GM12873 (cell line): ENCODE data around the gene FAM83E.

Source experiments
- TF ChIP-seq, protein P1 (sequence below): IDR thresholded peaks from 2 replicates; pipeline ENCODE4 v1.5.1; 2012; ENCODE audit warnings: low read depth, mild to moderate bottlenecking, moderate library complexity, low read length, control low read depth; ENCODE audit not compliant: insufficient read depth; ENCODE audit errors: missing control alignments

The FAM83E gene

DNA sequence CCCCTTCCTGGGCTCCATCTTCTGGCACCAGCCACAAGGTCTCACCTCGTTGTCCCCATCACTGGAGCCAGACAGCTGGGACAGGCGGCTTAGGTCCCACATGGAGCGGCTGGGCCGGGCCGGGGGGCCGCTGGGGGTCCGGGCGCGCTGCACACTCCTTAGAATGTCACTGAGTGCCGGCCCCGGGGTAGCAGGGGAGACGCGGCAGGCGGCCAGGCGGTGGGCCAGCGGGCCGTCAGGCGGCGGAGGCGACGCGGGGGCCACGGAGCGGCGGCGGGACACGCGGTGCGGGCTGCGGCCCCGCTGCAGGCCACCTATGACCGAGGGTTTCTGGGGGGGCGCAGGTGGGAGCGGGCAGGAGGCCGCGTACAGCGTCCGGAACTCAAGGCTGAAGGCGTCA is 11.4 kb downstream of the FAM83E start:
- TF ChIP-seq, protein P1, sequence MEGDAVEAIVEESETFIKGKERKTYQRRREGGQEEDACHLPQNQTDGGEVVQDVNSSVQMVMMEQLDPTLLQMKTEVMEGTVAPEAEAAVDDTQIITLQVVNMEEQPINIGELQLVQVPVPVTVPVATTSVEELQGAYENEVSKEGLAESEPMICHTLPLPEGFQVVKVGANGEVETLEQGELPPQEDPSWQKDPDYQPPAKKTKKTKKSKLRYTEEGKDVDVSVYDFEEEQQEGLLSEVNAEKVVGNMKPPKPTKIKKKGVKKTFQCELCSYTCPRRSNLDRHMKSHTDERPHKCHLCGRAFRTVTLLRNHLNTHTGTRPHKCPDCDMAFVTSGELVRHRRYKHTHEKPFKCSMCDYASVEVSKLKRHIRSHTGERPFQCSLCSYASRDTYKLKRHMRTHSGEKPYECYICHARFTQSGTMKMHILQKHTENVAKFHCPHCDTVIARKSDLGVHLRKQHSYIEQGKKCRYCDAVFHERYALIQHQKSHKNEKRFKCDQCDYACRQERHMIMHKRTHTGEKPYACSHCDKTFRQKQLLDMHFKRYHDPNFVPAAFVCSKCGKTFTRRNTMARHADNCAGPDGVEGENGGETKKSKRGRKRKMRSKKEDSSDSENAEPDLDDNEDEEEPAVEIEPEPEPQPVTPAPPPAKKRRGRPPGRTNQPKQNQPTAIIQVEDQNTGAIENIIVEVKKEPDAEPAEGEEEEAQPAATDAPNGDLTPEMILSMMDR: no peak

DNA sequence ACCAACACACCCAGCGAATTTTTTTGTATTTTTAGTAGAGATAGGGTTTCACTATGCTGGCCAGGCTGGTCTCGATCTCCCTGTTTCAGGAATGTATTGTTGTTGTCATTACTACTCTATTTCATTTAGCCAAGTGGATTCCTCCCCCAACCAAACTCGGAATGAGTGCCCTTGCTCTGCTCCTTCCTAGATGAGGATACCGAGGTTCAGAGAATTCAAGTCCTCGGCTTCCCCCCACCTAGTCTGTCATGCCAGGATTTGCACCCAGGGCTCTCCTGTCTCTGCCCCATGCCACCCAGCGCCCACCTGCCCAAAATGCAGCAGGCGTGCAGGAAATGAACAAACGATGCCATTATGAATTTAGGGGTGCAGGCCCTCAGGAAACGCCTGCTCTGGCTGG is 11.9 kb downstream of the FAM83E start:
- TF ChIP-seq, protein P1: no peak

DNA sequence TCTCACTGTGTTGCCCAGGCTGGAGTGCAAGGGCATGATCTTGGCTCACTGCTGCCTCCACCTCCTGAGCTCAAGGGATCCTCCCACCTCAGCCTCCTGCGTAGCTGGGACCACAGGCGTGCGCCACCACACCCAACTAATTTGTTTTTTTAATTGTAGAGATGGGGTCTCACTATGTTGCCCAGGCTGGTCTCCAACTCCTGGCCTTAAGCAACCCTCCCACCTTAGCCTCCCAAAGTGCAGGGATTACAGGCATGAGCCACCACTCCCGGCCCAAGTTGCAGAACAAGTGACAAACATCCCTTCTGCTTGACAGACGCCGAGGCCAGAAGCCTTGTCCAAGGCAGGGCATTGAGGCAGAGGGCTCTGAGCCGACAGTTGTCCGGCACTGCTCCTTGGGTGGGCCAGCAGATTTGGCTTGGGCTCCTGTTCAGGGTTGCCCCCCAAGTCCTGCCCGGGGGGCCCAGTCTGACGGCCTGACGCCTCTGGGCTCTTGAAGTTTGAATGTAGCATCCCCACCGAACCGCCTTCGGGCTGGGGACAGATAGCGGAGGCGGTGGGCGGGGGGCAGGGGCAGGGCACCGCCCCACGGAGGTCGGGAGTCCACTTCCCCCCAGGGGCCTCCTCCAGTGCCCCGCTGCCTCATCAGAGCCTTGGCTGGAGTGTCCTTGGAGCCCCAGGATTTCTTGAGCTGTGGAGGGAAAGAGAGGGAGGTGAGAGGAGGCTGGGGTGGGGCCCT is 14.0 kb downstream of the FAM83E start:
- TF ChIP-seq, protein P1: no peak

DNA sequence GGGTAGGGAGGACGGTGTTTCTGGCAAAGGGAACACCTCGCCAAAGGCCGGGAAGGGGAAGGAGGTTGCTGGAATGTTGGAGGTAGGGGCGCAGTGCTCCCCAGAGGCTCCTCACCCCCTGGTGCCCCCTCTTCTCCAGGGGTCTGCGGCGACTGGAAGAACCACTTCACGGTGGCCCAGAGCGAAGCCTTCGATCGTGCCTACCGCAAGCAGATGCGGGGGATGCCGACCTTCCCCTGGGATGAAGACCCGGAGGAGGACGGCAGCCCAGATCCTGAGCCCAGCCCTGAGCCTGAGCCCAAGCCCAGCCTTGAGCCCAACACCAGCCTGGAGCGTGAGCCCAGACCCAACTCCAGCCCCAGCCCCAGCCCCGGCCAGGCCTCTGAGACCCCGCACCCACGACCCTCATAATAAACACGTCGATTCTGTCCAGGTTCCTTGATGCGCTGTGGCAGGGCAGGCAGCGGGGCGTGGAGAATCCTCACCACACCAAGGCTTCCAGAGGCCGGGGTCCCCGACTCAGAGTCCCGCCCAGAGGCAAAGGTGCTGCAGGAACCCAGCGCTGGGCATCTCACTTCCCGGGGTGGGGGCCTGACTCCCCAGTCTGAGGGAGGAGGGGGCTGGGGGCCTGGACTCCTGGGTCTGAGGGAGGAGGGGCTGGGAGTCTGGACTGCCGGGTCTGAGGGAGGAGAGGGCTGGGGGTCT is 15.7 kb downstream of the FAM83E start:
- TF ChIP-seq, protein P1: no peak

DNA sequence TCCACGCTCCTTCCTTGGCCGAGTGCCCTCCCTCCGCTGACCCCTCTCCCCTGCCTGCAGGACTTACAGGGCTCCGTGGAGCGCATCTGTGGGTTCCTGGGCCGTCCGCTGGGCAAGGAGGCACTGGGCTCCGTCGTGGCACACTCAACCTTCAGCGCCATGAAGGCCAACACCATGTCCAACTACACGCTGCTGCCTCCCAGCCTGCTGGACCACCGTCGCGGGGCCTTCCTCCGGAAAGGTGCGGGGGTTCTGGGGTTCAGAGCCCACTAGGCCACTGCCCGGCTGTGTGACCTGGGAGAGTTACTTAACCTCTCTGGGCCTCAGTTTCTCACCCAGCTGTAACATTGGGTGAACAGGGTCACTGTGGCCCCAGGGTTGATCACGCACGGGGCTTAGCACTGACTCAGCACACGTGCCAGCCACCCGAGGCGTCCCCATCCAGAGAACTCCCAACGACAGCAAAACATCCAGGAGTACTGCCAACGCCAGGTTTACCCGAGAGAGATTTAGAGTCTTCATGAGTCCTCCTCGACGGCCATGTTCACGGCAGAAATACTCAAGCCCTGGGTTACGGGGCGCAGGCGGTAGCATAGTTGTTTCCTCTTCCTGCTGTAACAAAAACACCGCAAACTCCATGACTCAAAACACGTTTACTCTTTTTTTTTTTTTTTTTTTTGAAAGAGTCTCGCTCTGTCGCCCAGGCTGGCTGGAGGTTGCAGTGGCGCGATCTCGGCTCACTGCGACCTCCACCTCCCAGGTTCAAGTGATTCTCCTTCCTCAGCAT is 18.0 kb downstream of the FAM83E start:
- TF ChIP-seq, protein P1: no peak

DNA sequence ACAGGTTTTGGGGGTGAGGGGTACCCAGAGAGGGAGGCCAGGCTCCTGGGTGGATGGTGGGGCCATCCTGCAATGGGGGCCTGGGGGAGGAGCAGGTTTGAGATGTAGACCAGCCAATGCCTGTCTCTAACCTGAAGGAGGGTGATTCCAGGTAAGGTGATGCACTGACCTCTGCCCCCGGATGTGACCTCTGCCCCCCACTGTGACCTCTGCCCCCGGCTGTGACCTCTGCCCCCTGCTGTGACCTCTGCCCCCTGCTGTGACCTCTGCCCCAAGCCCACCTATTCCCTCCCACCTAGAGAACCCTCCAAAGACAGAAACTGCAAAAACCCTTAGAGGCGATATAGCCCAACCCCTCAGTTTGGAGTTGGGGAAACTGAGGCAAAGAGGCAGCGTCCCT is 18.6 kb downstream of the FAM83E start:
- TF ChIP-seq, protein P1: no peak

DNA sequence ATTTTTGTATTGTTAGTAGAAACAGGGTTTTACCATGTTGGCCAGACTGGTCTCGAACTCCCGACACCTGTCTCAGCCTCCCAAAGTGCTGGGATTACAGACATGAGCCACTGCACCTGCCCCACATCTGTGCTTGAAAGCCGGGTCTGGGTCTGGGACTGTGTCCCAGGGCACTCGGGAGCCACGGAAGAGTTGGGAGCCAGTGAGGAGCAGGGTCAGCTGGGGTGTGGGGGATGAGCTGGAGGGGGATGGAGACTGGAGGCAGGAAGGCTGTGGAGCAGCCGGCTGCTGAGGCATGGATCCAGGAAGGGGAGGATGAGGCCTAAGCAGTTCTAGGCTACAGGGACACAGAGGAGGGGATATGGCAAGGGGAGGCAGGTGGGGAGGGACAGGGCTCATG is 19.0 kb downstream of the FAM83E start:
- TF ChIP-seq, protein P1: no peak
